MM.1S (cell line): ENCODE measurements around the gene ATP11C.

Experiments
- CTCF ChIP-seq: fragments of 300-600 bp; sonication (generic); IDR thresholded peaks from 2 replicates; pipeline ENCODE4 v1.5.1; 2016; ENCODE audit warnings: antibody characterized with exemption, low read length, mixed read lengths
- EZH2 ChIP-seq: fragments of 300-600 bp; sonication (generic); optimal IDR thresholded peaks from 2 replicates; pipeline ENCODE3; 2017; ENCODE audit warnings: low read depth, mild to moderate bottlenecking, antibody characterized with exemption, low read length, mixed read lengths
- EZH2phosphoT487 ChIP-seq: fragments of 300-600 bp; sonication (generic); IDR thresholded peaks from 2 replicates; pipeline ENCODE4 v1.6.1; 2018; ENCODE audit warnings: antibody characterized with exemption, low read length

- TF ChIP-seq CTCF (no peak), EZH2 (no peak), EZH2phosphoT487 (no peak)
Measured at GRCh38 chrX:139720979-139721378, 211.9 kb downstream of the ATP11C start.
